Skin epidermis (tissue), 12 donors: ENCODE measurements around the gene PRRT2.
A peak's percentile ranks its signal among the peaks of the same experiment; 100 is the strongest.

ENCODE experiments used
- H3K27ac ChIP-seq, 21 experiments: fragments of 200-600 bp; sonication (generic) in 11 of 21; one replicate each; pipeline ENCODE4 v1.5.0; 2020; ENCODE audit warnings: mild to moderate bottlenecking in 3 of 21, inconsistent platforms in 2 of 21, moderate library complexity in 2 of 21
- H3K4me3 ChIP-seq, 7 experiments: fragments of 200-600 bp; sonication (generic) in 2 of 7; one replicate each; pipeline ENCODE4 v1.5.0; 2020; ENCODE audit warnings: inconsistent platforms in 2 of 7, mild to moderate bottlenecking in 2 of 7, moderate library complexity in 1 of 7

Gene PRRT2

DNA sequence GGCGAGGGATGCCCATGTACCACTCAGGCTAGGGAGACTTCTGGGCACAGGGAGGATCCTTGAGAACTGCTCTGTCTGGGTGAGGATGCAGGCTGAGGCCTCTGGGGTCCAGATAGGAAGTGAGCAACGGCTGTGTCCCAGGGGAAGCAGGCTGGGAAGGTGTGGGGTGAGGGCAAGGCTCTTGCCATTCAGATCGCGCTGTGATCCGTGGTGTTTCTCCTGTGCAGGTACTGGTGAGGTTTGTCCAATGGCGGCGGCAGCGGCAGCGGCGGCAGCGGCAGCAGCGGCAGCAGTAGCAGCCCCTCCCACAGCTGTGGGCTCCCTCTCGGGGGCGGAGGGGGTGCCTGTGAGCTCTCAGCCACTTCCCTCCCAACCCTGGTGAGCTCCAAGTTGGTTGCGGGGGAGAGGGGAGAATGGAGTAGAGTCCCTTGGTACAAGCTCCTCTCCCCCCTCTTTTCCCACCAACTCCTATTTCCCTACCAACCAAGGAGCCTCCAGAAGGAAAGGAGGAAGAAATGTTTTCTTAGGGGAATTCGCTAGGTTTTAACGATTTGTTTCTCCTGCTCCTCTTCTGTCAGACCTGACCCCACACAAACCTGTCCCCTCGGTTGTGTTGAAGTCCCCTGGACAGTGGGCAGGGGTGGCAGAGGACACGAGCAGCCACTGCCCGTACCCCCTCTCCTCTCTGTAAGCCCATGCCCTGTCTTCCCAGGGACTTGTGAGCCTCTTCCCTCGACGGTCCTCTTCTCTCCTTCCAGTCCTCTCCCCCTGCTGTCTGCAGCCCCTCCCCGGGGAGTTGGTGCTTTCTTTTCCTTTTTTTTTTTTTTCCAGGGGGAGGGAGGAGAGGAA is 1.9 kb upstream of the PRRT2 start:
- H3K4me3 ChIP-seq, result peak overlapping the region in 1 of 7 experiments; percentile 60
- H3K27ac ChIP-seq, result peak overlapping the region in 17 of 21 experiments; percentile 6 to 98 (median 88)

DNA sequence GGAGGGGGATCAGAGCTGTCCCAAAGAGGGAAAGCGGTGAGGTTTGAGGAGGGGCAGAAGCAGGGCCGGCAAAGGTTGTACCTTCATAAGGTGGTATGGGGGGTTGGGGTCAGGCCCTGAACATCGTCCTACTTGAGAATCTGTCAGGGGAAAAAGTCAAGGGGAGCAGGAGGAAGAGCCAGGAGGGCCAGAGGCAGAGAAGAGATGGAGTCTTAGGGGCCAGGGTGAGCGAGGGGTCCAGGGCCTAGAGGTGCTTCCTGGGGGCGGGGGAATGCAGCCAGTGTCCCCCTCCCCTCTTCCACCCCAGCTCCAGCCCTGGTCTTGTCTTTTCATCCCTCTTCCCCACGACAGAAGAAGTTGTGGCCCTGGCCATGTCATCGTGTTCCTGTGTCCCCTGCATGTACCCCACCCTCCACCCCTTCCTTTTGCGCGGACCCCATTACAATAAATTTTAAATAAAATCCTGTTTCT is 1.3 kb upstream of the PRRT2 start:
- Histone ChIP-seq H3K4me3 (peak overlapping the region in 6 of 7 experiments; percentile 36 to 53 (median 44)), H3K27ac (peak overlapping the region in 18 of 21 experiments; percentile 6 to 98 (median 82))

DNA sequence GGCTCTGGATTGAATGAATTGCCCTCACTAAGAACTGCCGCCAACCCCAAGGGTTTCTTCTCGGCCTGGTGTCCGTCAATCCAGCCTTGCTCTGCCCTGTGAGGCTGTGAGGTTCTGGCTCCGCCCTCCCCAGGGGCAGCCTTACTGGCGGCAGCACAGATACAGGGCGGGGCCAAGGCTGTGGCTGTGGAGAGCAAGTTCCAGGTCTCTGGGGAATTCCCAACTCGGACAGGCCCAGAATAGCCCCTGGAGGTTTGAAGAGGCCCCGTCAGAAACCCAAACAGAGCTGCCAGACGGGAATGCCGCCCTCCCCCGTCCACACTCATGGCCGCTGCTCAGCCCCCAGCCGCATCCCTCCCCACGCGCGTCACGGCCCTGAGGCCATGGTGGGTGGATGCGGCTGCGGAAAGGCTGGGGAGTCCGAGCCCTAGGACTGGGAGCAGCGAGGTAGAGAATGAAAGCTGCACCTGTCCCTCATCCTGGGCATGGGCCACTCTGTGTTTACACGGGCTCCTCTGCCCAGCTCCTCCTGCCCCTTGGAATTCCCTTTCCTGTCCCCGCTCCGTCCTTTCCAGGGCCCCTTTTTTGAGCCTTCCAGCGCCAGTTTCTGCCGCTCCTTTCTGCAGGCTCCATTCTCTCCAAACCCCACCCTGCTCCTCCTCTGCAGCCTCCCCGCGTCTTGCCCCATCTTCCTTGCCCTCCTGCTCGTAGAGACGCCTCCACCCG is 660 bp upstream of the PRRT2 start:
- peak overlapping the region in 20 of 21 experiments; percentile 30 to 98 (median 81) for H3K27ac ChIP-seq
- peak overlapping the region; percentile 32 to 53 (median 41) for H3K4me3 ChIP-seq

DNA sequence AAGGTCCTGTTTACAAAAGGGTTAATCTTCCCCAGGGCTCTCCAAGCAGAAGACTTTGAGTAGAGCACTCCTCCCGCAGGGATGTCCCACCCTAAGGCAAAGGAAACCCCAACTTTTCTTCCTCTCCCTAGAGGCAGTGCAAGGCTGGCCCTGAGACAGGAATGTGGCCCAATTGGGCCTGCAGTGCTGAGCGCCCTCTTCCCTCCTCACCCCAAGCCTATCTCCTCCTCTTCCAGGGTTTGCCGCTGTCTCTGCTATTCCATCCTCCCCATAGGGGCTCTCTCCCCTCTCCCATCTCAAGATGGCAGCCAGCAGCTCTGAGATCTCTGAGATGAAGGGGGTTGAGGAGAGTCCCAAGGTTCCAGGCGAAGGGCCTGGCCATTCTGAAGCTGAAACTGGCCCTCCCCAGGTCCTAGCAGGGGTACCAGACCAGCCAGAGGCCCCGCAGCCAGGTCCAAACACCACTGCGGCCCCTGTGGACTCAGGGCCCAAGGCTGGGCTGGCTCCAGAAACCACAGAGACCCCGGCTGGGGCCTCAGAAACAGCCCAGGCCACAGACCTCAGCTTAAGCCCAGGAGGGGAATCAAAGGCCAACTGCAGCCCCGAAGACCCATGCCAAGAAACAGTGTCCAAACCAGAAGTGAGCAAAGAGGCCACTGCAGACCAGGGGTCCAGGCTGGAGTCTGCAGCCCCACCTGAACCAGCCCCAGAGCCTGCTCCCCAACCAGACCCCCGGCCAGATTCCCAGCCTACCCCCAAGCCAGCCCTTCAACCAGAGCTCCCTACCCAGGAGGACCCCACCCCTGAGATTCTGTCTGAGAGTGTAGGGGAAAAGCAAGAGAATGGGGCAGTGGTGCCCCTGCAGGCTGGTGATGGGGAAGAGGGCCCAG is 1.0 kb downstream of the PRRT2 start:
- peak overlapping the region in 12 of 21 experiments; percentile 6 to 98 (median 85) for H3K27ac ChIP-seq
- H3K4me3 ChIP-seq, result peak overlapping the region in 5 of 7 experiments; percentile 41 to 53 (median 46)

DNA sequence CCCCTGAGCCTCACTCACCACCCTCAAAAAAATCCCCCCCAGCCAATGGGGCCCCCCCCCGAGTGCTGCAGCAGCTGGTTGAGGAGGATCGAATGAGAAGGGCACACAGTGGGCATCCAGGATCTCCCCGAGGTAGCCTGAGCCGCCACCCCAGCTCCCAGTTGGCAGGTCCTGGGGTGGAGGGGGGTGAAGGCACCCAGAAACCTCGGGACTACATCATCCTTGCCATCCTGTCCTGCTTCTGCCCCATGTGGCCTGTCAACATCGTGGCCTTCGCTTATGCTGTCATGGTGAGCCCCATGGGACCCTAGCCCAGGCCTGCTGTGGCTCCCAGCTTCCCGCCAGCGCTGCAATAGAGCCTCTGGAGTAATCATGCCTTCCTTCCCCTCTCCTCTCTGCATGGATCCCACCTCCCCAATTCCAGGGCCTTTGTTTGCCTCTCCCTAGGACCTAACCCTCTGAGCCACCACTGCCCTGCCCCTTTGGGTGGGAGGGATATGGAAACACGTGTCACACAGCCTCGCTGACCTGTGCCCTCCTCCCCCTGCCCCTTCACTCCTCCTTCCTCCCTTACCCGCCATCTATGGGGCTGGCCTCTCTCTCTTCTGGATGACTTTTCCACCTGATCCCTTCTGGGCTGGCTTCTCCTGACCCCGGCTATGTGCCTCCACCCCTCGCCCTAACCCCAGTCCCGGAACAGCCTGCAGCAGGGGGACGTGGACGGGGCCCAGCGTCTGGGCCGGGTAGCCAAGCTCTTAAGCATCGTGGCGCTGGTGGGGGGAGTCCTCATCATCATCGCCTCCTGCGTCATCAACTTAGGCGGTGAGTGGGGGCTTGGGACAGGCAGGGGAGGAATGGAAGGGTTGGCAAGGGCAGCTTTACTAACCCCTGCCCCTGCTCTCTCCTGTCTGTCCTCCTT is 1.9 kb downstream of the PRRT2 start:
- Histone ChIP-seq H3K4me3 (no peak overlapping the region), H3K27ac (peak overlapping the region in 5 of 21 experiments; percentile 10 to 95 (median 44))

DNA sequence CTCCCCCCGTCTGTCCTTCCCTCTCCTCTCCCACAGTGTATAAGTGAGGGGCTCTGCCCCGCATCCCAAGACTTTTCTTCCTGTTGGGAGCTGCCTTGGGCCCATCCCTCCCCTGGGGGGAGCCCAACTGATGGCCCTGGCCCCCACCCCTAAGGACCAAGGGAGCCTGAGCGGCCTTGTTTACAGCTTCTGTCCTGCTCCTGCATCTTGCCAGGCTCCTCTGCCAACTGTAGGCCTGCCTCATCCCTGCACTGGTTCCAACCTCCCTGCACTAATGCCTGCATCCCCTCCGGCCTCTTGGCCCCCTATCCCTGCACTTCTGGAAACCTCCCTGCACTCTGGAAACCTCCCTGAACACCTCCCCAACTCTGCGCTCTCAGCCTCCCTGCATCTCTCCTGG is 2.6 kb downstream of the PRRT2 start:
- Histone ChIP-seq H3K27ac (peak overlapping the region in 6 of 21 experiments; percentile 5 to 96 (median 93)), H3K4me3 (no peak overlapping the region)

DNA sequence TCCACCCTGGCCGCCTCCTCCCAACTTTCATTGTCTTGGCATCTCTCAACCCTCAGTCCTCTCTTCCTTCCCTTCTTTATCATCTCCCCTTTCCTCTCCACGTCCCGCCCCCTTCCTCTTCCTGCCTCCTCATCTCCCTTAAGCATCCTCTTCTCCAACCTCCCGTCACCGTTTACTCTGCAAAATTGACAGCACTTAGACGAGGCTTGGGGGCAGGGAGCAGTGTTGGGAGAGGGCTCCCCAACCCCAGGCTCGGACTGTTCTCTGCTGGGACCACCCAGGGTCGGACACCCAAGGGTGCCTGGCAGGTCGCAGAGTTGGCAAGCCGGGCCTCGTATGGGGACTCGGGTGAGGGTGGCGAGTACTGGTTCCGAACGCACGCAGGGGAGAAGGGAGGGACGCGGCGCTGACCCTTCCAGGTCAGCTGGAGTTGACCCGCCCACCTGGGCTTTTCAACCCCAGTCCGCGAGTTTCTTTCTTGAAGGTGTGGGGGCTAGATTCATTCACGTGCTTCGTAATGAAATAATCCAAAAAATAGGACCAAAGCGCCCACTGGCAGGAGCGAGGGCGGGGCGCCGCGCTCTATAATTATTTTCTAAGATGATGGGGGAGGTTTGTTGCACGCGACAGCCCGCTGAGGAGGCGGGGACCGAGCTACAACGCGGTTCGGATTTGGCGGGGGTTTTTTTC is 3.2 kb downstream of the PRRT2 start:
- H3K27ac ChIP-seq, result peak overlapping the region in 19 of 21 experiments; percentile 39 to 98 (median 91)

DNA sequence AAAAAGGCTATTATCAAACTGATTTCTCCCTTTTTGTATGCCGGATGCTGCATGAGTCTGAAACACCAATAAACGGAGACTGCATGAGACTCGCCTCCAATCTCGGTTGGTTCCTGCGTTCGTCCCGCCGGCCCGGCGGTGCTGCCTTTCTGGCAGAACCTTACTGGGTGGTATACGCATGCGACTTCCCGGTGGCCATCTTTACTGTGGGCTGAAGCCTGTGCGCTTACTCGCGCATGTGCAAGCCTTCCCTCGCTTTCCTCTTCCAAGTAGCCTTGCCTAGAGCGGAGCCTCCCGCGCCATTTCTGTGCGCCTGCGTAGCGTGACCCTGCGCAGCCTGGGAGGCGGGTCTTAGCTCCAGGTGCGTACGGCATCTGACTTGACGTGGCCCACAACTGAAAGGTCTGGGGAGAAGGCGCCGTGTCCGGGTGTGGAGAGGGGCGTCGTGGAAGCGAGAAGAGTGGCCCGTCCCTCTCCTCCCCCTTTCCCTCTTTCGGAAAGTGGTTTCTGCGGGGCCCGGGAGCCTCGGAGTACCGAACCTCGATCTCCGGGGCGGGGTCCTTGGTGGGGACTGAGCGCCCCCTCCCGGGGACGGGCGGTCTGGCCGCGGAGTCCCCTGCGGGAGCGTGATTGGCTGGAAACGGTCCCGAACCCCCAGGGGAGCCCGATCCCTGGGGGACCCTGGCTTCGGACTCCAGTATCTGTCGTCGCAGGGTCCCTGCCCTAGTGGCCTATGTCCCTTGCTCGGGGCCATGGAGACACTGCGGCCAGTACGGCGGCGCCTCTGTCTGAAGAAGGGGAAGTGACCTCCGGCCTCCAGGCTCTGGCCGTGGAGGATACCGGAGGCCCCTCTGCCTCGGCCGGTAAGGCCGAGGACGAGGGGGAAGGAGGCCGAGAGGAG is 4.0 kb downstream of the PRRT2 start, which contains the start of gene PAGR1:
TSS of gene PAGR1 (plus strand) at position 360 of the 901 bp plus-strand sequence. CDS start at position 734, 374 bp downstream.
- Histone ChIP-seq H3K27ac (peak within 1 kb of the TSS; percentile 59 to 98 (median 91)), H3K4me3 (peak within 1 kb of the TSS; percentile 48 to 85 (median 66))

More for the DNA sequence above, 3.2 kb downstream of the PRRT2 start:
- peak overlapping the region; percentile 48 to 85 (median 66) for H3K4me3 ChIP-seq

DNA sequence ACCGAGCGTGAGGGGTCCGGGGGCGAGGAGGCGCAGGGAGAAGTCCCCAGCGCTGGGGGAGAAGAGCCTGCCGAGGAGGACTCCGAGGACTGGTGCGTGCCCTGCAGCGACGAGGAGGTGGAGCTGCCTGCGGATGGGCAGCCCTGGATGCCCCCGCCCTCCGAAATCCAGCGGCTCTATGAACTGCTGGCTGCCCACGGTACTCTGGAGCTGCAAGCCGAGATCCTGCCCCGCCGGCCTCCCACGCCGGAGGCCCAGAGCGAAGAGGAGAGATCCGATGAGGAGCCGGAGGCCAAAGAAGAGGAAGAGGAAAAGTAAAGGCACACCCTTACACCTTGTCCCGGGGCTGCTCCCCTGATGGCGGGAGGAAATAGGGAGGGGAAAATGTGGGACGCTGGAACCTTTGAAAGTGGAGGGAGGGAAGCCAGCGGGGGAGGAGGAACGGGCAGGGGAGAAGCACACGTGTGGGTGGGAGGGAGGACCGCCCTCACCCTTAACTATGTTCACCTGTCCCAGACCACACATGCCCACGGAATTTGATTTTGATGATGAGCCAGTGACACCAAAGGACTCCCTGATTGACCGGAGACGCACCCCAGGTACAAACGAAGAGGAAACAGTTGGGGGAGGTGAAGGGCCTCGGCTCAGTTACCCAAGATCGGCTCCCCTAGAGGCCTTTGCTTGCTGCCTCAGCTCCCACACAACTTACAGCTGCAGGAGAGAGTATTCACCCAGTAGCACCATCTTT is 4.9 kb downstream of the PRRT2 start:
- Histone ChIP-seq H3K4me3 (peak overlapping the region; percentile 48 to 85 (median 66)), H3K27ac (peak overlapping the region; percentile 59 to 98 (median 91))

DNA sequence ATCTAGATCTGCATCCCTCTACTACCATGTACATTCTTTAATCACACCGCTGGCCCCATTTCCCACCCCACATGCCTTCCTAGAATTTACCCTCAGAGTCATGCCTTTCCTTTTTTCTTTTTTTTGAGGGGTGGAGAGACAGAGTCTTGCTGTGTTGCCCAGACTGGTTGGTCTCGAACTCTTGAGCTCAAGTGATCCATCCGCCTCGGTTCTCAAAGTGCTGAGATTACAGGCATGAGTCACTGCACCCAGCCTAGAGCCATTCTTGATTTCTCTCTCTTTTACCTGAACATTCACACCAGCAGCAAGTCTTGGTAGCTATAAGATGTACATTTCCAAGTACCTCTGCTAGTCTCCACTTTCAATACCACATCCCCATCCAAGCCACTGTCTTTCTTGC is 6.1 kb downstream of the PRRT2 start:
- H3K4me3 ChIP-seq, result no peak overlapping the region

DNA sequence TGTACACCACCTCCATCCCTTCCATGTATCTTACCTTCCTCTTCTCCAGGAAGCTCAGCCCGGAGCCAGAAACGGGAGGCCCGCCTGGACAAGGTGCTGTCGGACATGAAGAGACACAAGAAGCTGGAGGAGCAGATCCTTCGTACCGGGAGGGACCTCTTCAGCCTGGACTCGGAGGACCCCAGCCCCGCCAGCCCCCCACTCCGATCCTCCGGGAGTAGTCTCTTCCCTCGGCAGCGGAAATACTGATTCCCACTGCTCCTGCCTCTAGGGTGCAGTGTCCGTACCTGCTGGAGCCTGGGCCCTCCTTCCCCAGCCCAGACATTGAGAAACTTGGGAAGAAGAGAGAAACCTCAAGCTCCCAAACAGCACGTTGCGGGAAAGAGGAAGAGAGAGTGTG is 7.5 kb downstream of the PRRT2 start:
- H3K27ac ChIP-seq, result peak overlapping the region in 15 of 21 experiments; percentile 85 to 97 (median 92)
- peak overlapping the region in 2 of 7 experiments; percentile 67 to 68 for H3K4me3 ChIP-seq

More for the DNA sequence above, 6.1 kb downstream of the PRRT2 start:
- H3K27ac ChIP-seq, result peak overlapping the region in 5 of 21 experiments; percentile 88 to 95 (median 91)

DNA sequence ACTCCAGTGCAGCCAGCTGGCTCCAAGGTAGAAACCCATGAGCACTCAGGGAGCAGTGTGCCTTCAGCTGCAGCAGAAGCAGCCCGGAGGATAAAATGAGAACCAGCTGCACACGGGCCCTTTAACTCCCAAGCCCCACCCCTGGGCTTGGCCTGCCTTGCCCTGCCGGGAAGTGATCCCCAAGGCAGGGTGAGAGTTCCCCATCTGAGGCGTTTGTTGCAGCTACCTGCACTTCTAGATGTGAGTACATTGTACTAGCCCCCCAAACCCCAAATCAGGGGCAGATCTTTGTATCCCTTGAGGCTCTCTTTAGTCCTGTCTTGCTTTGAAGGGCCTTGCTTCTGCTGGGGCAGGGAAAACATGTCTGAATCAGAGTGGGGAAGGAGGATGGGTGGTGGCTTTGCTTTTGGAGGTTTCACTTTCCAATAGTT is 8.3 kb downstream of the PRRT2 start, which contains the start of gene MVP:
TSS of gene MVP (plus strand) at position 192 of the 431 bp plus-strand sequence. CDS start 10,088 bp downstream, outside the sequence.
- H3K27ac ChIP-seq, result peak within 1 kb of the TSS; percentile 71 to 97 (median 91)

DNA sequence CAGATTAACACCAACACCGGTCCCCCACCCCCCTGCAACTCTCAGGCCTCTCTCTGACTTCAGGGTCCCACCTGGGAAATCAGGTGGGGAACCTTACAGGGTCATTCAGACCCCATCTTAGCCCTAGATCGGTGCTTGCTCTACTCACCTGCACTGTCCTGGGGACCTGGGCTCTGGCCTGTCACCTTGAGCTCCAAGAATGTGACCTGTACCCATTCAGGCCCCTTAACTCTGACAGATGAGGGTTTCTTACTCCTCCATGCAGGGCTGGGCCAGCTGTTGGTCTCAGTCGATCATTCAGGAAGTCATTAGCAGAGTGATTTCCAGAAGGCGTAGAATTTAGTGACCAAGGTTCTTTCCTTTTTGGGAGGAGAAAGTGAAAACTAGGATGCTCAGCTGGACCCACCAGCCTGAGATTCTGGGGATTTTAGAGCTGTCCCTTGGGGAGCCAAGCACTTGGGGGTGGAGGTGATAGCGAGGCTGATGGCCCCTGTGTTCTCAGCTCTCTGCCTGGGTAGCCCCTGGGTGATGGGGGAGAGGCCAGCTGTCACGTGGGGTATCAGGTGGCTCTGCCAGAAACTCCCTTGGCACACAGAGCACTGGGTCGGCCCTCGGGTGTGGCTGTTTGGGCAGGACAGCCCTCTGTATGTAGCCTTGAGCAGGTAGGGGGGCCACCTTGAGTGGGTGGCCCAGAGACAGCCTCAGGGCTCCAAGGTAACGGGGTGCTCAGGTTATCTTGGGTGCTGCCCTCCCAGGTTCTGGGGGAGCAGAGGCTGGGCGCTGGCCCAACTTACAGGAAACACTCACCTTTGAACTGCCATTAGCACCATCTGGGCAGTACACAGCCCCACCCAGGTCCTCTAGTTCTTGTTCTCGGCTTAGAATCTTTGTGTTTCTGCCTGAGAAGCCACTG is 9.0 kb downstream of the PRRT2 start:
- peak overlapping the region; percentile 71 to 97 (median 91) for H3K27ac ChIP-seq
- peak overlapping the region; percentile 41 to 68 (median 55) for H3K4me3 ChIP-seq

More for the DNA sequence above, 8.3 kb downstream of the PRRT2 start, which contains the start of gene MVP:
- H3K4me3 ChIP-seq, result peak within 1 kb of the TSS; percentile 41 to 68 (median 55)

DNA sequence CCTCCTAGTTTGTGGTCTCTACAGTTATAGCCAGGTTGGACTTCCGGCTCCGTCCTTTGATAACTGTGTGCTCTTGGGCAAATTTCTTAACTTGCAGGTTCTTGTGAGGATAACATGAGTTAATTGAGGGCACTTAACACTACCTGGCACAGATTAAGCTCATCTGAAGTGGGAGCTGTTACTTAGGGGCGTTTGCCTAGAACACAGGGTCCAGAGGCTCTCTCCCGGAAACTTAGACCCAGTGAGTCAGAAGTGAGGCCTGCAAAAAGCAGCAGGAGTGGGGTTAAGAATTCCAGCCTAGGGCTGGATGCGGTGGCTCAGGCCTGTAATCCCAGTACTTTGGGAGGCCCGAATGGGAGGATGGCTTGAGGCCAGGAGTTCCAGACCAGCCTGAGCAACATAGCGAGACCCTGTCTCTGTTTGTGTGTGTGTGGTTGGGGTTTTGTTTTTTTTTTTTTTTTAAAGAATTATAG is 9.7 kb downstream of the PRRT2 start:
- H3K4me3 ChIP-seq, result peak overlapping the region; percentile 41 to 68 (median 55)
- peak overlapping the region; percentile 71 to 97 (median 91) for H3K27ac ChIP-seq
